Testis (tissue), 3 donors: ENCODE measurements around the gene FRMD1. TPM values are rescaled to one million over a fixed set of nuclear protein-coding genes. Genes with fewer than 3 reads are reported as not detected.

ENCODE experiments used
- DNase-seq: peaks from one replicate; pipeline ENCODE4 v3.0.0-alpha.2; 2019
- H3K27ac ChIP-seq, 2 donors: fragments of 200-600 bp; sonication (generic); one replicate each; pipeline ENCODE4 v1.5.1; 2019
- H3K27me3 ChIP-seq: fragments of 200-600 bp; sonication (generic); one replicate; pipeline ENCODE4 v1.5.1; 2019
- H3K36me3 ChIP-seq: fragments of 200-600 bp; sonication (generic); one replicate; pipeline ENCODE4 v1.5.1; 2017; ENCODE audit warnings: low read depth; ENCODE audit errors: missing control alignments
- H3K4me1 ChIP-seq: fragments of 200-600 bp; sonication (generic); one replicate; pipeline ENCODE4 v1.5.1; 2019
- H3K4me3 ChIP-seq, 2 donors: fragments of 200-600 bp; sonication (generic); one replicate each; pipeline ENCODE4 v1.5.1; 2017 to 2019
- H3K9me3 ChIP-seq: fragments of 200-600 bp; sonication (generic); one replicate; pipeline ENCODE4 v1.5.1; 2017
- POLR2A ChIP-seq: fragments of 450-650 bp; IDR thresholded peaks from one replicate; pipeline ENCODE4 v1.6.1; 2017; ENCODE audit warnings: antibody characterized with exemption, mild to moderate bottlenecking, moderate library complexity
- WGBS, 2 donors: methylation state at CpG; one replicate each; pipeline ENCODE4 v1.1.5; 2018; 5-methylcytosine and 5-hydroxymethylcytosine counted together
- intact Hi-C: fragments of 100-400 bp; cut with DNase I; formaldehyde crosslinking; loops from one replicate; pipeline ENCODE4 v1.15.1; 2023; ENCODE audit warnings: low total_unique reads
- polyA plus RNA-seq: library from polyadenylated mRNA; stranded (reverse); fragments of 350-450 nt; fragmentation: Illumina TruSeq; extraction: RNeasy Lipid Tissue Mini Kit (QIAGEN cat#74804); gene quantifications from one replicate; pipeline ENCODE4 v1.2.3, GENCODE V29; 2014; ENCODE audit warnings: low read depth, low replicate concordance; ENCODE audit not compliant: insufficient read depth
- total RNA-seq, 2 donors: library from RNA; depleted of rRNA; stranded (reverse); fragments of >200 nt; gene quantifications; one replicate each; pipeline ENCODE4 v1.2.3, GENCODE V29; 2016
- TF ChIP-seq, protein P1 (sequence below), 3 experiments: fragments of 450-650 bp in 2 of 3; fragments of 200-600 bp in 1 of 3; sonication (generic) in 1 of 3; IDR thresholded peaks; one replicate each; pipeline ENCODE4 v1.5.1; 2016 to 2019; ENCODE audit warnings: antibody characterized with exemption in 3 of 3, mild to moderate bottlenecking in 2 of 3, moderate library complexity in 1 of 3

Gene FRMD1
- total and polyA plus RNA-seq, 3 donors from 2014 or later = 7.2 to 13.5 (median 8.0) TPM

DNA sequence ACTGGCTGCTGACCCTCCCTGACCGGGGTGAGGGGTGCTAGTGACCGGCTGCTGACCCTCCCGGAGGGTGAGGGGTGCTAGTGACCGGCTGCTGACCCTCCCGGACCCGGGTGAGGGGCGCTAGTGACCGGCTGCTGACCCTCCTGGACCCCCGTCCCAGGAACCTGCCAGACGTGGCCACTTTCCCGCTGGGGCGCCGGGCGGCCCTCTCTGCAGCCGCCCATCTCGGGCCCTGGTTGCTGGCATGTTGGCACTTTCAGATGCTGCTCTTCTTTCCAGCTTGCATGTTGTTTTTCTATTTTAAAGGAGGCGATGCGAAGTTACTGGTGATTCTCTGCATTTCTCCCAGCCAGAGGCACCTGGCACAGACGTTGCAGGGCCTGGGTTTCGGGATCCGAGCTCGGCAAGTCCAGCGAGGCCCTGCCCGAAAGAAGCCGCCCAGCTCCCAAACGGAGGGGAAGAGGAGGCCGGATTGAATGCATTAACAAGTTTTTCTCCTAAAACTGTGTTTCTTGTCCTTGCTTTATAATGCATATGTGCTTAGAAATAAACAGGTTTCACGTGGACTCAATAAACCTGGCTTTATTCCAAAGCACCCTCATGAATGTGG, 34.4 kb downstream of the FRMD1 start:
- intact Hi-C loops = loop anchor here (5.0 kb wide), 1 partner anchor 458 kb away; no protein-coding TSS in a partner anchor
- Histone ChIP-seq H3K4me1 (peaks cover 10% of the 10 kb centered on the region), H3K27ac (no peak overlapping the region), H3K4me3 (no peak overlapping the region), H3K36me3 (no peaks in the 10 kb centered on the region), H3K27me3 (no peaks in the 10 kb centered on the region), H3K9me3 (no peaks in the 10 kb centered on the region)
- no peak for DNase-seq
- 93% methylated on average over 16 to 28 of the region's 28 CpGs for WGBS, 2 donors
- TF ChIP-seq POLR2A = no peak
- TF ChIP-seq, protein P1, sequence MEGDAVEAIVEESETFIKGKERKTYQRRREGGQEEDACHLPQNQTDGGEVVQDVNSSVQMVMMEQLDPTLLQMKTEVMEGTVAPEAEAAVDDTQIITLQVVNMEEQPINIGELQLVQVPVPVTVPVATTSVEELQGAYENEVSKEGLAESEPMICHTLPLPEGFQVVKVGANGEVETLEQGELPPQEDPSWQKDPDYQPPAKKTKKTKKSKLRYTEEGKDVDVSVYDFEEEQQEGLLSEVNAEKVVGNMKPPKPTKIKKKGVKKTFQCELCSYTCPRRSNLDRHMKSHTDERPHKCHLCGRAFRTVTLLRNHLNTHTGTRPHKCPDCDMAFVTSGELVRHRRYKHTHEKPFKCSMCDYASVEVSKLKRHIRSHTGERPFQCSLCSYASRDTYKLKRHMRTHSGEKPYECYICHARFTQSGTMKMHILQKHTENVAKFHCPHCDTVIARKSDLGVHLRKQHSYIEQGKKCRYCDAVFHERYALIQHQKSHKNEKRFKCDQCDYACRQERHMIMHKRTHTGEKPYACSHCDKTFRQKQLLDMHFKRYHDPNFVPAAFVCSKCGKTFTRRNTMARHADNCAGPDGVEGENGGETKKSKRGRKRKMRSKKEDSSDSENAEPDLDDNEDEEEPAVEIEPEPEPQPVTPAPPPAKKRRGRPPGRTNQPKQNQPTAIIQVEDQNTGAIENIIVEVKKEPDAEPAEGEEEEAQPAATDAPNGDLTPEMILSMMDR (IDR thresholded peaks at IDR 0.05) = no peak

GRCh38 chr6:168043848-168044415, 35.1 kb downstream of the FRMD1 start:
- no peaks in the 10 kb centered on the region for H3K36me3 ChIP-seq
- H3K27ac ChIP-seq = no peak overlapping the region
- H3K4me1 ChIP-seq = peaks cover 4% of the 10 kb centered on the region
- DNase-seq = no peak
- intact Hi-C loops = no loop called here
- H3K9me3 ChIP-seq = no peaks in the 10 kb centered on the region
- no peak overlapping the region for H3K4me3 ChIP-seq
- TF ChIP-seq, protein P1 (IDR thresholded peaks at IDR 0.05) = no peak
- no peak for TF ChIP-seq POLR2A
- WGBS, 2 donors = 69 to 90% methylated on average over 2 to 21 of the region's 21 CpGs
- no peaks in the 10 kb centered on the region for H3K27me3 ChIP-seq

GRCh38 chr6:168043193-168043847, 35.7 kb downstream of the FRMD1 start:
- no peak overlapping the region for H3K27ac ChIP-seq
- 92% methylated on average over 13 to 17 of the region's 17 CpGs for WGBS, 2 donors
- no peaks in the 10 kb centered on the region for H3K27me3 ChIP-seq
- no peaks in the 10 kb centered on the region for H3K36me3 ChIP-seq
- H3K4me1 ChIP-seq = peaks cover 4% of the 10 kb centered on the region
- no peak for DNase-seq
- TF ChIP-seq, protein P1 (IDR thresholded peaks at IDR 0.05) = no peak
- TF ChIP-seq POLR2A = no peak
- H3K4me3 ChIP-seq = no peak overlapping the region
- intact Hi-C loops = no loop called here
- H3K9me3 ChIP-seq = no peaks in the 10 kb centered on the region

DNA sequence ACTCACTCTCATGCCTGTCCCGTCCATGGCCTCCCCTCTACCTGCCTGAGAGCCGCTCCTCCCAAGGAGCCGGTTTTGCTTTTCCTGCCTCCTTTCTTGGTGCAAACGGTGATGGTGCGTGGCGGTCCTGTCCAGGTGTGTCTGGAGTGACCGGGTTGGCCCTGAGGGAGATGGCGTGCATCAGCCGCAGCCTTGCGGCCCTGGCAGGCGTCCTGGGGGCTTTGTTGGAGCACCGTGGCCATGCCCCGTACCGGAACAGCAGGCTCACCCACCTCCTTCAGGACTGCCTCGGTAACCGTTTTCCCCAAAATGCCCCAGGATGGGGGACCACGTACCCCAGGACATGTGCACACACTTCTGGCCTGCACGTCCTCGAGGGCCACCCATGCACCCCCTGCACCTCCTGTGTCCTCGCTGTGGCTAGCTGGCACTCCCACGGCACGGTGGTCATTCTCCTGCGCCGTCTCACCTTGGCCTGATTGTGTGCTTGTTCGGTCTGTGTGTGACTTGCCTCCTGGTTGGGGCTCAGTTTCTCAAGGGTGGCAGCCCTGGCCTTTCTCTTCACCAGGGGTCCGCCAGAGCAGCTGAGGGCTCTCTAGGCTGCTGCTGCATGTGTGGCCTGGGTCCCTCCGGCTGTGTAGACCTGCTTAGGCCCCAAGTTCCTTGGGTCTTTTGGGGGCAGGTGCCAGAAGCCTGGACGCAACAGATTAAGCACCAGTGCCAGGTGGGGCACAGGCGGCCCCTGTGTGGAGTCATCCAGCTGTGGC, 36.4 kb downstream of the FRMD1 start:
- no peaks in the 10 kb centered on the region for H3K36me3 ChIP-seq
- no peak overlapping the region for H3K4me3 ChIP-seq
- no peaks in the 10 kb centered on the region for H3K9me3 ChIP-seq
- no peak for DNase-seq
- intact Hi-C loops = no loop called here
- no peak overlapping the region for H3K27ac ChIP-seq
- WGBS, 2 donors = 94% methylated on average over 20 to 29 of the region's 29 CpGs
- H3K27me3 ChIP-seq = no peaks in the 10 kb centered on the region
- TF ChIP-seq POLR2A = no peak
- TF ChIP-seq, protein P1 (IDR thresholded peaks at IDR 0.05) = no peak
- peaks cover 4% of the 10 kb centered on the region for H3K4me1 ChIP-seq
